HG03354 (cell line): Measurements from ENCODE around the gene FOXP3.

Source experiments
- ATAC-seq: cut with Tn5 transposase; IDR thresholded peaks from one replicate; pipeline ENCODE4 v1.9.1; 2021; ENCODE audit warnings: mild to moderate bottlenecking; ENCODE audit not compliant: unreplicated experiment, poor library complexity, severe bottlenecking

The FOXP3 gene

GRCh38 chrX:49256268-49256995 is 8.1 kb downstream of the FOXP3 start:
- ATAC-seq = no peak

- no peak for ATAC-seq
These were observed 9.9 kb downstream of the FOXP3 start for GRCh38 chrX:49254639-49255038.

- ATAC-seq = no peak
These were observed 13.2 kb downstream of the FOXP3 start for GRCh38 chrX:49251325-49251724.

GRCh38 chrX:49250578-49250977 is 13.9 kb downstream of the FOXP3 start:
- no peak for ATAC-seq

- no peak for ATAC-seq
These were observed 14.4 kb downstream of the FOXP3 start for GRCh38 chrX:49250066-49250465.

- no peak for ATAC-seq
These were observed 14.9 kb downstream of the FOXP3 start for GRCh38 chrX:49249616-49250015.

- ATAC-seq = no peak
These were observed 15.4 kb downstream of the FOXP3 start for GRCh38 chrX:49249071-49249470.

GRCh38 chrX:49247916-49248811 is 16.3 kb downstream of the FOXP3 start:
- ATAC-seq = no peak

- ATAC-seq = no peak
These were observed 17.2 kb downstream of the FOXP3 start for GRCh38 chrX:49247346-49247745.

- no peak for ATAC-seq
These were observed 18.0 kb downstream of the FOXP3 start for GRCh38 chrX:49246541-49246940.

GRCh38 chrX:49244207-49244606 is 20.3 kb downstream of the FOXP3 start:
- ATAC-seq = no peak

- no peak for ATAC-seq
These were observed 21.3 kb downstream of the FOXP3 start for GRCh38 chrX:49243166-49243565.

GRCh38 chrX:49242545-49243066 is 21.9 kb downstream of the FOXP3 start:
- no peak for ATAC-seq

GRCh38 chrX:49238735-49239134 is 25.8 kb downstream of the FOXP3 start:
- ATAC-seq = no peak

GRCh38 chrX:49237060-49237459 is 27.4 kb downstream of the FOXP3 start:
- no peak for ATAC-seq

GRCh38 chrX:49233887-49234555 is 30.5 kb downstream of the FOXP3 start:
- no peak for ATAC-seq

- ATAC-seq = no peak
These were observed 31.3 kb downstream of the FOXP3 start, which contains the start of gene CACNA1F for GRCh38 chrX:49233176-49233575. TSS of gene CACNA1F (minus strand) at chrX:49233340. CDS start at chrX:49233309, 31 bp downstream.

- no peak for ATAC-seq
These were observed 32.0 kb downstream of the FOXP3 start for GRCh38 chrX:49232525-49232924.

GRCh38 chrX:49231333-49232000 is 33.0 kb downstream of the FOXP3 start:
- ATAC-seq = no peak
